GM21576 (cell line): ENCODE results near the gene ARID3C.

ENCODE experiments used
- ATAC-seq: cut with Tn5 transposase; IDR thresholded peaks from one replicate; pipeline ENCODE4 v1.9.1; 2021; ENCODE audit warnings: mild to moderate bottlenecking, moderate library complexity; ENCODE audit not compliant: unreplicated experiment

ARID3C gene, protein sequence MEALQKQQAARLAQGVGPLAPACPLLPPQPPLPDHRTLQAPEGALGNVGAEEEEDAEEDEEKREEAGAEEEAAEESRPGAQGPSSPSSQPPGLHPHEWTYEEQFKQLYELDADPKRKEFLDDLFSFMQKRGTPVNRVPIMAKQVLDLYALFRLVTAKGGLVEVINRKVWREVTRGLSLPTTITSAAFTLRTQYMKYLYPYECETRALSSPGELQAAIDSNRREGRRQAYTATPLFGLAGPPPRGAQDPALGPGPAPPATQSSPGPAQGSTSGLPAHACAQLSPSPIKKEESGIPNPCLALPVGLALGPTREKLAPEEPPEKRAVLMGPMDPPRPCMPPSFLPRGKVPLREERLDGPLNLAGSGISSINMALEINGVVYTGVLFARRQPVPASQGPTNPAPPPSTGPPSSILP

DNA sequence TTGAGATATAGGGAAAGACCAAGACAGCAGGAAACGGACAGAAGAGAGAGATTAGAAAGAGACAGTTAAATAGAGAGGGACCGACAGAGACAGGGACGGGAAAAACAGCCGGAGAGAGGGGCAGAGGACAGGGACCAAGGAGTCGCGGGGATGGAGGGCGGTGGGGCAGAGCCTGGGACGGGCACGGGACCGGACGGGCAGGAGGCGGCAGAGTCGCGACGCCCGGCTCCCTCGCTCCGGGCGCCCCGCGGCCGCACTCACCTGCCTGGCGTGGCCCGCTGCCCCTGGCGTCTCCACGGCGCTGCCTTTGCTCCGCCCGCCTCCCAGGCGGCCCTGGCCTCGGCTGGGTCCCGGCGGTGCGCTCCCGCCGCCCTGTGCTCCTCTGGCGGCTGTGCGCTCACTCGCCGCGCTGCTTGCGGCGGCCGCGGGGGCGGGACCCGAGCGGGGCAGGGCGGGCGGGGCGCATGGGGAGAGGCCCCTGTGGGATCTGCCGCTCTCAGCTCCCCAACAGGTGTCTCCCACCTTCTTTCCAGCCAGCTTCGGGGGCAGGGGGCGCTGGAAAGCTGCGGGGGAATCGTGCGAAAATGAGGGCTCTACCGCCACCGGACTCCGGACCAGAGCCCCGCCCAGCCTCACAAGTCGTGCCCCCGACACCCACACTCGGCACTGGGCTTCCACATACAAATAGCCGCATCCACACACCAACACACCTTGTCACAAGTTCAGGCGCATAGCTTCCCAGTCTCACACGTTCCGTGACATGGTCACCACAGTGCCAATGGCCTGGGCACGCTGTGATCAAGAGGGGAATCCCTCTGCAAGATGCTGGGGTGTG lies at the start of gene ARID3C:
ARID3C (minus strand) TSS at position 411 of the 835 bp plus-strand sequence. CDS start 1,052 bp downstream, outside the sequence.
- ATAC-seq: no peak

GRCh38 chr9:34675869-34676268 lies 47.0 kb upstream of the ARID3C start:
- ATAC-seq: no peak

- no peak for ATAC-seq
Measured at GRCh38 chr9:34675048-34675714, 46.3 kb upstream of the ARID3C start.

- ATAC-seq: no peak
Measured at GRCh38 chr9:34674440-34674839, 45.6 kb upstream of the ARID3C start.

DNA sequence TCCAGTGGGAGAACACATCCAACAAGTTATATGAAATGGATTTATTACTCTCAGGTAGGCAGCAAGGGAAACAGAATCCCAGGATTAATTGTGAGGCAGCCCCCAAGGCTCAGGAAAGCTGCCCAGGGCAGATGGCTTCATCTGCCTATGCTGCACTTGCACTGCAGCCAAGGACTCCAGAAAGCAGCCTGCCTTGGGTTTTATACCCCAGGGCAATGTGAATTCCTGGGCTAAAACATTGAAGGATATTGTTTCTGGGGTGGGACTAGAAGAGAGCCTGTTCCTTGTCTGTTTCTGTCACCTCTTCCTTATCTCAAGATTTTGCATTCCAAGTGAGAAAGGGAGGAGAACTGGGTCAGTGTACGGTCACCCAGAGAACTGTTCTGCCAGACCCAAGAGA lies 42.4 kb upstream of the ARID3C start:
- no peak for ATAC-seq

DNA sequence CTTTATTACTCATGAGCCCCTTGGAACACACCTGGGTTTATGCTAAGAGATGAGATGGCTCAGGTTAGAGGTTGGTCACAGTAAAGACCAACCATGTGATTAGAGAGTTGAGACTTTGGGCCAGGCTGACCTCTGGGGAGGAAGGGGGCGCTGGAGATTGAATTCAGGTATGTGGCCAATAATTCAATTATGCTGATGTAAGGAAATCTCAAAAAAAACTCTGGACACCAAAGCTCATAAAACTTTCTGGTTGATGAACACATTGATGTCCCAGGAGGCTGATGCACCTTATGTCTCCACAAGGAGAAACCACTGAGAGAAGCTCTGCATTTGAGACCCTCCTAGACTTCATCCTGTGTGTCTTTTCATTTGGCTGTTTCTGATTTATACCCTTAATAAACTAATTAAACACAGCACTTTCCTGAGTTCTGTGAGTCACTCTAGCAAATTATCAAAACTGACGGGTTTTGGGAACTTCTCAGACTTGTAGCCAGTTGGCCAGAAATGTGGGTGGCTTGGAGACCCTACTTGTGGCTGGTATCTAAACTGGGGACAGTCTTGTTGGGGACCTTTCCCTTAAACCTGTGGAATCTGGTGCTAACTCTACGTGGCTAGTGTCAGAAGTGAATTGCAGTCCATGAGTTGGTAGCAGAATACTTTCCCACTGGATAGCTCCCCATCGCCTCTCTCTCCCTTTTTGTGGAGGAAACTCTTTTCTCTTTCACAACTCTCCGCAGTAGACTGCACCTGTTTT lies 41.1 kb upstream of the ARID3C start:
- ATAC-seq: no peak

- peak; percentile 71 for ATAC-seq
Measured at GRCh38 chr9:34665381-34666250, 36.8 kb upstream of the ARID3C start.

DNA sequence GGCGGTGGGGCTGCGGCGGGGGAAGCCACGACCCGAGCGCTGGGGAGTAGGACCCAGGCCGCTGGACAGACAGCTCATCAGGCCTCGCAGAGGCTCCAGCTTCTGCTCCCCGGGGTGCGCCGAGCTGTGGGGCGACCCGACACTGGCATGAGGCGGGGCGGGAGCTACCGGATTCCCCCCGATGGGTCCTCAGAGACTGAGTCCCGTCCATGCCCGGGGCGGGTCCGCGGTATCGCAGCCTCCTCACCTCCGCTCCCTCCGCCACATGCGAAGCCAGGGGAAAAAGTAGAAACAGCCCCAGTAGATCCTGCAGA lies 36.2 kb upstream of the ARID3C start:
- no peak for ATAC-seq

GRCh38 chr9:34664281-34665066 lies 35.6 kb upstream of the ARID3C start:
- peak; percentile 49 for ATAC-seq

DNA sequence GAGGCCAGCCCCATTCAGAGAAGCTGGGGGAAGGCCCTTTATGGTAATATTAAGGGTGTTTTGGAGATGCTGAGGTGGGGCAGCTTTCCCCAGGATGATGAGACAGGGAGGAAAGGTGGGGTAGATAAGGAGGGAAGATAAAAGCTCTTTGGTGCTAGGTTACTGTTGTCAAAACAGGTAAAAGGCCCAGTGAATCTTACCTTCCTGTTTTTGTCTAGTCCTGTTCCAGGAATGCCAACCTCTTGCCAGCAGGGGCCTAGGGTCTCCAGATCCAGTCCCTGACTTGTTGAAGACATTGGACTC lies 34.4 kb upstream of the ARID3C start:
- no peak for ATAC-seq

GRCh38 chr9:34662526-34663302 lies 33.8 kb upstream of the ARID3C start, which contains the start of gene CCL27:
Gene CCL27 (minus strand): TSS chr9:34662657. CDS start chr9:34662633, 24 bp downstream.
- no peak for ATAC-seq

- ATAC-seq: no peak
Measured at GRCh38 chr9:34659592-34660253, 30.9 kb upstream of the ARID3C start.

GRCh38 chr9:34658461-34658860 lies 29.6 kb upstream of the ARID3C start:
- ATAC-seq: no peak

DNA sequence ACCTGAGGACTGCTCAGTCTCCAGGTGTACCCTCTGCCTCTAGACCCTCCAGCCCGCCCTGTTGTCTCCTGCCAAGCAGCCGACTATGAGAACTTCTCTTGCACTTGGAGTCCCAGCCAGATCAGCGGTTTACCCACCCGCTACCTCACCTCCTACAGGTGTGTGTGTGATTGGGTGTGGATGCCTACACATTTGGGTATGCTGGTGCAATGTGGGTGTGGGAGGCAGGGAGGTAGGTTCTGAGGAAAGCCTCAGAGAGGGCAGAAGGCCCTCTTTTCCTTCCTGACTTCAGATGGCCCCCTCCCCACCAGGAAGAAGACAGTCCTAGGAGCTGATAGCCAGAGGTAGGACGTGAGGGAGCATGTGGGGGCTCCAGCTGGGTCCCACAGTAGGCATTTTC lies 28.1 kb upstream of the ARID3C start:
- no peak for ATAC-seq

GRCh38 chr9:34655394-34655793 lies 26.5 kb upstream of the ARID3C start:
- no peak for ATAC-seq

- ATAC-seq: no peak
Measured at GRCh38 chr9:34654323-34655051, 25.6 kb upstream of the ARID3C start.
